GM12892 (cell line): ENCODE data around the gene TMEM176B.

ENCODE experiments used
- POLR2A ChIP-seq: IDR thresholded peaks from 2 replicates; pipeline ENCODE4 v1.6.1; 2011; ENCODE audit warnings: low read depth, low read length, control low read depth
- POLR2AphosphoS5 ChIP-seq: IDR thresholded peaks from 2 replicates; pipeline ENCODE4 v1.6.1; 2011; ENCODE audit warnings: low read depth, low read length, control low read depth

DNA sequence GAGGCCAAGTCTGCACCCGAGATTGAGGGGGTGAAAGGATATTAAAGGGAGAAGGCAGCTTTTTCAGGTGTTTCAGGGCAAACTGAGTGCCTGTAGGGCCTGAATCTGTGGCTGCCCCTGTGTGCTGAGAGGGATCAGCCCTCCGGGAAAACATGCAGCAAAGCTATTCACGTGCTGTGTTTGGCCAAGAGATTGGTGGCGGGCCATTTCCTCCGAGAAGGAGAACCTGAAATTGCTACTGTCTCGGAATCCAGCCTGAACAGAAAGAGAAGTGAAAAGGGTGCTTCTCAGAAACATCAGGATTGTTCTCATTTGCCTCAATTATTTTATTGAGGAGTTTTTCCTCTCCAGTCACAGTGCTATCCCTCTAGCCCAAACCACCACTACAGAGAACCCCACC, 46.9 kb downstream of the TMEM176B start:
- TF ChIP-seq POLR2A (no peak), POLR2AphosphoS5 (no peak)
